Measurements from ENCODE around the gene SUN1.

- no peak for TF ChIP-seq POLR2A (IDR thresholded peaks at IDR 0.05; ENCODE audit: low read depth, low read length)
- TF ChIP-seq SPI1 (IDR thresholded peaks at IDR 0.05; ENCODE audit: low read depth, low read length), result no peak
- TF ChIP-seq TAF1 (IDR thresholded peaks at IDR 0.05; ENCODE audit: low read depth, low read length), result no peak
Measured at GRCh38 chr7:873367-874002, 41.2 kb downstream of the SUN1 start.
